Esophagus squamous epithelium (tissue), 4 donors: Measurements from ENCODE around the gene RER1.

Experiments used
- POLR2A ChIP-seq, 4 donors: fragments of 450-650 bp; IDR thresholded peaks; one replicate each; pipeline ENCODE4 v1.6.1; 2017; ENCODE audit warnings: antibody characterized with exemption in 4 of 4, mild to moderate bottlenecking in 4 of 4, moderate library complexity in 3 of 4
- TF ChIP-seq, protein P1 (sequence below), 6 experiments: fragments of 450-650 bp in 4 of 6; fragments of 200-600 bp in 2 of 6; sonication (generic) in 2 of 6; IDR thresholded peaks; one replicate each; pipeline ENCODE4 v1.5.1; 2016 to 2019; ENCODE audit warnings: antibody characterized with exemption in 6 of 6, mild to moderate bottlenecking in 4 of 6, moderate library complexity in 4 of 6

DNA sequence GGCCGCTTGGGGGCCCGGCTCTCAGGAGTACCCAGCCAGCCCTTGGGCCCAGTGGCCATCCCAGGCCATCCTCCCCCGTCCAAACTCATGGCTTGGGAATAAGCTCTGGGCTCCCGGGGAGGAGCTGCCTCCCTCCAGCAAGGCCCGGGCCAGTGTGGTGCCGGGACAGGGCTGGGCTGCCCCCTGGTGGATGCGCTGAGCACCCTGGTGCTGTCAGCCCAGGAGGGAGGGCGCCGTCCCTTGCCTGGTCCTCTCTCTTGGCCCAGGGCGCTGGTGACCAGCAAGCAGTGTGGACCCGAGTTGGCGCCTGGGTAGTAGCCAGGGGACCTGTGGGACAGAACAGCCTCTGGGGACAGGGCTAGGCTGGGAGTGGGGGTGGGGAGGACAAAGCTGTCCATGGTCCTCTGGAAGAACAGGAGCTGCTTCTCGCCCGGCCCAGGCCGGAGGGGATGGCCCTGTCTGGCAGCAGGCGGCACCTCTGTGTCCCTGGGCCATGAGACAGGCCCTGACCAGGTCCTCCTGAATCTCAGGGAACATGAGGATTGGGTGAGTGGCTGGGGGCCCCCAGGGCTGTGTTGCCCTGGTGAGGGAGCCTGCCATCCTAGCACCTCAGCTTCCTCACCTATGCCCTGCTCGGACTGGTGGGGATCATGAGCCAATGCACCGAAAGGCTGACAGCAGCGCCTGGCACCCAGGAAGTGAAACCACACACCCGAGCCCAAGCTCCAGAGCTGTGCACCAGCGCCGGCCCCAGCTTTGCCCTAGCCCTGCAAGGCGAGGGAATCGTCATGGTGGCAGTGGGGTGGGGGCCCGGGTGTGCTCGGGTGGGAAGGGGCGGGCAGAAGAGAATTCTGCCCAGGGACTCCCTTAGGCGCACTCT is 9.7 kb upstream of the RER1 start:
- TF ChIP-seq, protein P1, sequence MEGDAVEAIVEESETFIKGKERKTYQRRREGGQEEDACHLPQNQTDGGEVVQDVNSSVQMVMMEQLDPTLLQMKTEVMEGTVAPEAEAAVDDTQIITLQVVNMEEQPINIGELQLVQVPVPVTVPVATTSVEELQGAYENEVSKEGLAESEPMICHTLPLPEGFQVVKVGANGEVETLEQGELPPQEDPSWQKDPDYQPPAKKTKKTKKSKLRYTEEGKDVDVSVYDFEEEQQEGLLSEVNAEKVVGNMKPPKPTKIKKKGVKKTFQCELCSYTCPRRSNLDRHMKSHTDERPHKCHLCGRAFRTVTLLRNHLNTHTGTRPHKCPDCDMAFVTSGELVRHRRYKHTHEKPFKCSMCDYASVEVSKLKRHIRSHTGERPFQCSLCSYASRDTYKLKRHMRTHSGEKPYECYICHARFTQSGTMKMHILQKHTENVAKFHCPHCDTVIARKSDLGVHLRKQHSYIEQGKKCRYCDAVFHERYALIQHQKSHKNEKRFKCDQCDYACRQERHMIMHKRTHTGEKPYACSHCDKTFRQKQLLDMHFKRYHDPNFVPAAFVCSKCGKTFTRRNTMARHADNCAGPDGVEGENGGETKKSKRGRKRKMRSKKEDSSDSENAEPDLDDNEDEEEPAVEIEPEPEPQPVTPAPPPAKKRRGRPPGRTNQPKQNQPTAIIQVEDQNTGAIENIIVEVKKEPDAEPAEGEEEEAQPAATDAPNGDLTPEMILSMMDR (IDR thresholded peaks at IDR 0.05) = peak; percentile 89 to 98 (median 96)
- no peak for TF ChIP-seq POLR2A (IDR thresholded peaks at IDR 0.05)
